AG04449 (cell line): ENCODE results near the gene PROSER3.

Source experiments
- CTCF ChIA-PET: fragments of 350-600 bp; formaldehyde crosslinking; extraction: SDS; loops from one replicate; lab custom pipeline; 2021; ENCODE audit warnings: antibody characterized with exemption; lab: Yijun Ruan, JAX
- POLR2A ChIA-PET: fragments of 400-600, 350-600 bp; formaldehyde crosslinking; extraction: SDS; loops from one replicate; lab custom pipeline; 2020; ENCODE audit warnings: antibody characterized with exemption, inconsistent platforms; lab: Yijun Ruan, JAX
- DNase-seq: peaks from one replicate; pipeline ENCODE4 v3.0.0-alpha.2; 2010; ENCODE audit warnings: low read depth, low spot score
- H3K4me3 ChIP-seq: 2 replicates; pipeline ENCODE4 v1.5.1; 2011; ENCODE audit warnings: low read depth, mild to moderate bottlenecking, control low read depth, low read length
- CTCF ChIP-seq: IDR thresholded peaks from one replicate; pipeline ENCODE4 v1.5.1; 2011; ENCODE audit warnings: mild to moderate bottlenecking, moderate library complexity, low read length, control low read depth, inconsistent platforms; ENCODE audit not compliant: insufficient read depth; ENCODE audit errors: missing control alignments

Gene PROSER3

DNA sequence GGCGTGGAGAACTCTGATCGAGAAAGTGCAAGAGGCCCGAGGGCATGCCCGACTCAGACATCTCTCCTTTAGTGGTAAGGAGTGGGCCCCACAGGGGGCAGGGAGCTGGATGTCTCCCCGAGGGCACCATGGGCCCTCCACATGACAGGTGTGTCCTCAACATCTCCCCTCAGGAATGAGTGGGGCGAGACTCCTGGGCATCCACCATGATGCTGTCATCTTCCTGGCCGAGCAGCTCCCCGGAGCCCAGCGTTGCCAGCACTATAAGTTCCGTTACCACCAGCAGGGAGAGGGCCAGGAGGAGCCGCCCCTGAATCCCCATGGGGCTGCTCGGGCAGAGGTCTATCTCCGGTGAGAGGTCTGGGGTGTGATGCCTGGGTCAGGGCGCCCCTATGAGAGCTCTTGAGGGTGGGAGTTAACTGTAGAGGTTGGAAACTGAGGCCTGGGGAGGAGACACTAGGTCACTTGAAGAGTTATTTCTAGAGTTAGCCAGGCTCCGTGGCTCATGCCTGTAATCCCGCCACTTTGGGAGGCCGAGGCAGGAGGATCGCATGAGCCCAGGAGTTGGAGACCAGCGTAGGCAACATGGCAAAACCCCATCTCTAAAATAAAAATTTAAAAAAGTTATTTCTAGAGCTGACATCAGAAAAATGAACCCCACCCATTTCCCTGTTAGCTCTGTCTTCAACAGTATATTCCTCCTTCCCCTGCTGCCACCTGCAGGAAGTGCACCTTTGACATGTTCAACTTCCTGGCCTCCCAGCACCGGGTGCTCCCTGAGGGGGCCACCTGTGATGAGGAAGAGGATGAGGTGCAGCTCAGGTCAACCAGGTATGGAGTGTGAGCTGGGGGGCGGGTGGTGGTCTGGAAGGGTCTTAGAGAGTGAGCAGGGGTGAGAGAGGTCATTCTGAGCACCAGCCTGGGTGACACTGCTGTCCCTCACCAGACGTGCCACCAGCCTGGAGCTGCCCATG lies 20.8 kb upstream of the PROSER3 start:
- H3K4me3 ChIP-seq: no peak overlapping the region
- TF ChIP-seq CTCF: no peak
- POLR2A ChIA-PET: no interaction called here
- no peak for DNase-seq
- CTCF ChIA-PET: interaction anchor here (0.7 to 1.8 kb wide), 4 partner anchors 9 to 194 kb away, joined by 3 to 5 read pairs (median 3); no protein-coding TSS in a partner anchor

GRCh38 chr19:35738021-35738886 lies 19.7 kb upstream of the PROSER3 start:
- TF ChIP-seq CTCF: no peak
- no peak overlapping the region for H3K4me3 ChIP-seq
- ChIA-PET CTCF (interaction anchor here (1.8 kb wide), 1 partner anchor 10 kb away, joined by 5 read pairs; no protein-coding TSS in a partner anchor), POLR2A (no interaction called here)
- DNase-seq: no peak

DNA sequence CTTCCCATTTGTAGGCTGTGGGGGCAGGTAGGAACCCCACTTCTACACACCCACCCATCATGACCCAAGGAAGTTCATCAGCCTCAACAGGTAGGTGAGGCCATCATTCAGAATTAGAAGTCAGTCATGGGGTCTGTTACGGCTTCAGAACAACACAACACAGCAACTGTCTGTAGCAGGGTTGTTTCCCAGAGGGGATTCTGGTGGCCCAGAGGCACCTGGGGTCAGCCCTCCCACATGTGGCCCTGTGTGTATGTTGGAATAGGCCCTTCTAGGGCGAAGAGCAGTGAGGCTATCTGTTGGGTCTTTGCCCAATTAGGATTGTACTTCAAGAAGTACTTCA lies 19.1 kb upstream of the PROSER3 start:
- CTCF ChIA-PET: no interaction called here
- TF ChIP-seq CTCF: no peak
- H3K4me3 ChIP-seq: no peak overlapping the region
- POLR2A ChIA-PET: no interaction called here
- no peak for DNase-seq

DNA sequence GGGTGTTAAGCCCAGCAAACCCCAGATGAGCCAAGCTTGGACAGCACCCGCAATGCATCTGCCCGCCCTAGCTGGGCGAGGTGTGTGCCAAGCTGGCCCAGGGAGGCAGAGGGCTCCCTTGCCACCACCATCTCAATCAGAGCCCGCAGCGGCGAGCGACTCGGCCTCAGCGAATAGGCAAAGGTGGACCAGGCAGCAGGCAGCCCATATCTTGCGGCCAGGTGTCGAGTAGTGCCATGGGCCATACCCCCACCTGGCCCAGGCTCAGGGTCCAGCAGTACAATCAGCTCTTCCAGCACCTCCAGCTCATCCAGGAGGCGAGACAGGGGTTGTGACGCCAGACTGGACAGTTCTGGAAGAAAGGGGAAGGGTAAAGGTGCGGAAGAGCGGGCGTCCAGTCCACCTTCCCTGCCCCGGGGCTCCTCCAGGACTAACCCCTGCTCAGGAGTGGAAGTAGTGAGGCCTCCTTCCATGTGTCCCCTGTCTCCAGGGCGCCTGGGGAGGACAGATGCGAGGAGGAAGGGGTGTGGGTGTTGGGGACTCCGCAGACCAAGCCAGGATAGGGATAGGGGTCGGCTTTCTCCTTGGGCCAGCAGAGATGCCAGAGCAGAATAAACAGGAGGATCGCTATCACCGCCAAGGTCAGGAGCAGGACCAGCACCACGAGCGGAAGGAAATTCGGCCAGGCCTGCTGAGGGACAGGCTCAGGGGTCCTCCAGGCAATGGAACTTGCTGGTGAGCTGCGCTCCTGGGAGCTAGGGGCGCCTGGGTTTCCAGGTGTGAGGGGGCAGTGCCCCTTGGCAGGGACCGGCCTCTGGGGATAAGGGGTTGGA lies 18.5 kb upstream of the PROSER3 start:
- ChIA-PET POLR2A (interaction anchor here (0.8 to 1.7 kb wide), 4 partner anchors 9 to 17 kb away, joined by 3 to 6 read pairs (median 6); partner anchors contain the start of genes HSPB6 and LIN37), CTCF (interaction anchor here (0.9 to 1.4 kb wide), 4 partner anchors 9 to 80 kb away, joined by 3 to 4 read pairs (median 3); partner anchors contain the start of gene LIN37)
- TF ChIP-seq CTCF: no peak
- peak overlapping the region; percentile 69 for H3K4me3 ChIP-seq
- DNase-seq: no peak

- peak overlapping the region; percentile 69 for H3K4me3 ChIP-seq
- no peak for TF ChIP-seq CTCF
- ChIA-PET CTCF (interaction anchor here (0.9 to 1.4 kb wide), 5 partner anchors 8 to 79 kb away, joined by 3 to 4 read pairs (median 3); partner anchors contain the start of gene LIN37), POLR2A (interaction anchor here (0.7 to 1.7 kb wide), 6 partner anchors 8 to 191 kb away, joined by 3 to 6 read pairs (median 5); partner anchors contain the start of genes HSPB6 and LIN37)
- no peak for DNase-seq
These were observed 17.9 kb upstream of the PROSER3 start for GRCh38 chr19:35740108-35740422.
